IMR-90 (cell line): ENCODE measurements around the gene RRN3.
"Not testable (repeated sequence)": the region's sequence is repeated elsewhere in the genome, so short reads cannot be mapped to it uniquely, and the experiment has no call there.

Experiments
- BHLHE40 ChIP-seq: fragments of 150-350 bp; IDR thresholded peaks from 2 replicates; pipeline ENCODE4 v1.6.1; 2016; ENCODE audit warnings: mild to moderate bottlenecking, low read depth, low read length
- CEBPB ChIP-seq: IDR thresholded peaks from 2 replicates; pipeline ENCODE4 v1.6.1; 2012; ENCODE audit warnings: low read depth, low read length, improper control_type of control experiment
- CHD1 ChIP-seq: IDR thresholded peaks from 2 replicates; pipeline ENCODE4 v1.6.1; 2012; ENCODE audit warnings: low read depth, low read length, improper control_type of control experiment
- CTCF ChIP-seq: conservative IDR thresholded peaks from 2 replicates; pipeline ENCODE4 v1.5.1; 2012; ENCODE audit warnings: mild to moderate bottlenecking, low read depth, low read length, improper control_type of control experiment
- FOS ChIP-seq: fragments of 150-350 bp; IDR thresholded peaks from 2 replicates; pipeline ENCODE4 v1.6.1; 2016; ENCODE audit warnings: low read depth, low read length
- MAFK ChIP-seq: IDR thresholded peaks from 2 replicates; pipeline ENCODE4 v1.6.1; 2012; ENCODE audit warnings: low read depth, low read length, improper control_type of control experiment
- MAZ ChIP-seq: IDR thresholded peaks from 2 replicates; pipeline ENCODE4 v1.6.1; 2012; ENCODE audit warnings: low read depth, mild to moderate bottlenecking, low read length, improper control_type of control experiment, moderate library complexity, borderline replicate concordance
- POLR2A ChIP-seq: IDR thresholded peaks from 2 replicates; pipeline ENCODE4 v1.6.1; 2012; ENCODE audit warnings: mild to moderate bottlenecking, low read depth, low read length
- RAD21 ChIP-seq: IDR thresholded peaks from 2 replicates; pipeline ENCODE4 v1.6.1; 2012; ENCODE audit warnings: low read length, improper control_type of control experiment
- RCOR1 ChIP-seq: IDR thresholded peaks from 2 replicates; pipeline ENCODE4 v1.6.1; 2012; ENCODE audit warnings: mild to moderate bottlenecking, low read length, improper control_type of control experiment; ENCODE audit not compliant: insufficient replicate concordance
- RFX5 ChIP-seq: IDR thresholded peaks from 2 replicates; pipeline ENCODE4 v1.8.0; 2012; ENCODE audit warnings: low read depth, mild to moderate bottlenecking, low read length, moderate library complexity
- USF2 ChIP-seq: fragments of 150-350 bp; IDR thresholded peaks from 2 replicates; pipeline ENCODE4 v1.6.1; 2017; ENCODE audit warnings: mild to moderate bottlenecking, antibody characterized with exemption, low read length, low read depth

- not testable (repeated sequence) for TF ChIP-seq USF2, BHLHE40, POLR2A, FOS, CTCF, CHD1, RFX5, RCOR1, CEBPB, MAFK, MAZ, RAD21
Measured at GRCh38 chr16:15099366-15099909, 5.4 kb upstream of the RRN3 start.
